HG03432 (cell line): ENCODE results near the gene ETS1.

ENCODE experiments used
- ATAC-seq: cut with Tn5 transposase; IDR thresholded peaks from one replicate; pipeline ENCODE4 v1.9.1; 2021; ENCODE audit warnings: mild to moderate bottlenecking, moderate library complexity; ENCODE audit not compliant: unreplicated experiment

The ETS1 gene

GRCh38 chr11:128487978-128488377 is 99.4 kb downstream of the ETS1 start:
- ATAC-seq = no peak

- ATAC-seq = no peak
Observed at GRCh38 chr11:128484172-128484571, 103.2 kb downstream of the ETS1 start.

- ATAC-seq = peak; percentile 78
Observed at GRCh38 chr11:128483211-128483788, 104.1 kb downstream of the ETS1 start.

- ATAC-seq = peak; percentile 57
Observed at GRCh38 chr11:128482512-128483191, 104.7 kb downstream of the ETS1 start.

- ATAC-seq = no peak
Observed at GRCh38 chr11:128482092-128482491, 105.3 kb downstream of the ETS1 start.

GRCh38 chr11:128481135-128481534 is 106.2 kb downstream of the ETS1 start:
- ATAC-seq = no peak

- ATAC-seq = no peak
Observed at GRCh38 chr11:128480665-128481064, 106.7 kb downstream of the ETS1 start.

GRCh38 chr11:128480066-128480465 is 107.3 kb downstream of the ETS1 start:
- no peak for ATAC-seq

GRCh38 chr11:128479144-128479543 is 108.2 kb downstream of the ETS1 start:
- ATAC-seq = no peak

GRCh38 chr11:128478305-128478704 is 109.1 kb downstream of the ETS1 start:
- ATAC-seq = no peak

- ATAC-seq = no peak
Observed at GRCh38 chr11:128477811-128478210, 109.5 kb downstream of the ETS1 start.

GRCh38 chr11:128477278-128477677 is 110.1 kb downstream of the ETS1 start:
- ATAC-seq = no peak

GRCh38 chr11:128476729-128477128 is 110.6 kb downstream of the ETS1 start:
- no peak for ATAC-seq

GRCh38 chr11:128476049-128476448 is 111.3 kb downstream of the ETS1 start:
- no peak for ATAC-seq

GRCh38 chr11:128474036-128474874 is 113.1 kb downstream of the ETS1 start:
- ATAC-seq = no peak

GRCh38 chr11:128473636-128474035 is 113.7 kb downstream of the ETS1 start:
- ATAC-seq = peak; percentile 17

GRCh38 chr11:128472128-128473089 is 114.9 kb downstream of the ETS1 start:
- peak; percentile 55 for ATAC-seq

- peak; percentile 40 for ATAC-seq
Observed at GRCh38 chr11:128471138-128471661, 116.2 kb downstream of the ETS1 start.

- ATAC-seq = no peak
Observed at GRCh38 chr11:128470081-128470480, 117.3 kb downstream of the ETS1 start.

- peak; percentile 48 for ATAC-seq
Observed at GRCh38 chr11:128469220-128469619, 118.1 kb downstream of the ETS1 start.
